ENCODE data around the gene INTS1. TPM values are rescaled to one million over a fixed set of nuclear protein-coding genes. Genes with fewer than 3 reads are reported as not detected.

INTS1 gene
- total and polyA plus RNA-seq, 2 experiments from 2014 or later: 35.1 to 111 TPM

DNA sequence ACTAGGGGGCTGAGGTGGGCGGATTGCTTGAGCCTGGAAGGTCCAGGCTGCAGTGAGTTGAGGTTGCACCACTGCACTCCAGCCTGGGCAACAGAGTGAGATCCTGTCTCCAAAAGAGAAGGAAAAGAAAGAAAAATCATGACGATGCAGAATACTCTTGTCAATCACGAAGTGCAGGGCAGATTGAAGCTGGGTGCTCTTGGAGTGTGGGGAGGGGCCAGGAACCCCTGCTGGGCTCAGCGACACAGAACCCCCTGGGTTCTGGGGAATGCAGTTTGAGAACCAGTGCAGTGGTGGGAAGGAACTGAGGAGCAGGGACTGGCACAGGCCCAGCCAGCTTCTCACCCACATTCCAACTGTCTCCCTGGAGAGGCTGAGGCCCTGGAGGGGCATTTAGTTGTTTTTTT is 10.8 kb upstream of the INTS1 start (continued):
- TF ChIP-seq, protein P1, sequence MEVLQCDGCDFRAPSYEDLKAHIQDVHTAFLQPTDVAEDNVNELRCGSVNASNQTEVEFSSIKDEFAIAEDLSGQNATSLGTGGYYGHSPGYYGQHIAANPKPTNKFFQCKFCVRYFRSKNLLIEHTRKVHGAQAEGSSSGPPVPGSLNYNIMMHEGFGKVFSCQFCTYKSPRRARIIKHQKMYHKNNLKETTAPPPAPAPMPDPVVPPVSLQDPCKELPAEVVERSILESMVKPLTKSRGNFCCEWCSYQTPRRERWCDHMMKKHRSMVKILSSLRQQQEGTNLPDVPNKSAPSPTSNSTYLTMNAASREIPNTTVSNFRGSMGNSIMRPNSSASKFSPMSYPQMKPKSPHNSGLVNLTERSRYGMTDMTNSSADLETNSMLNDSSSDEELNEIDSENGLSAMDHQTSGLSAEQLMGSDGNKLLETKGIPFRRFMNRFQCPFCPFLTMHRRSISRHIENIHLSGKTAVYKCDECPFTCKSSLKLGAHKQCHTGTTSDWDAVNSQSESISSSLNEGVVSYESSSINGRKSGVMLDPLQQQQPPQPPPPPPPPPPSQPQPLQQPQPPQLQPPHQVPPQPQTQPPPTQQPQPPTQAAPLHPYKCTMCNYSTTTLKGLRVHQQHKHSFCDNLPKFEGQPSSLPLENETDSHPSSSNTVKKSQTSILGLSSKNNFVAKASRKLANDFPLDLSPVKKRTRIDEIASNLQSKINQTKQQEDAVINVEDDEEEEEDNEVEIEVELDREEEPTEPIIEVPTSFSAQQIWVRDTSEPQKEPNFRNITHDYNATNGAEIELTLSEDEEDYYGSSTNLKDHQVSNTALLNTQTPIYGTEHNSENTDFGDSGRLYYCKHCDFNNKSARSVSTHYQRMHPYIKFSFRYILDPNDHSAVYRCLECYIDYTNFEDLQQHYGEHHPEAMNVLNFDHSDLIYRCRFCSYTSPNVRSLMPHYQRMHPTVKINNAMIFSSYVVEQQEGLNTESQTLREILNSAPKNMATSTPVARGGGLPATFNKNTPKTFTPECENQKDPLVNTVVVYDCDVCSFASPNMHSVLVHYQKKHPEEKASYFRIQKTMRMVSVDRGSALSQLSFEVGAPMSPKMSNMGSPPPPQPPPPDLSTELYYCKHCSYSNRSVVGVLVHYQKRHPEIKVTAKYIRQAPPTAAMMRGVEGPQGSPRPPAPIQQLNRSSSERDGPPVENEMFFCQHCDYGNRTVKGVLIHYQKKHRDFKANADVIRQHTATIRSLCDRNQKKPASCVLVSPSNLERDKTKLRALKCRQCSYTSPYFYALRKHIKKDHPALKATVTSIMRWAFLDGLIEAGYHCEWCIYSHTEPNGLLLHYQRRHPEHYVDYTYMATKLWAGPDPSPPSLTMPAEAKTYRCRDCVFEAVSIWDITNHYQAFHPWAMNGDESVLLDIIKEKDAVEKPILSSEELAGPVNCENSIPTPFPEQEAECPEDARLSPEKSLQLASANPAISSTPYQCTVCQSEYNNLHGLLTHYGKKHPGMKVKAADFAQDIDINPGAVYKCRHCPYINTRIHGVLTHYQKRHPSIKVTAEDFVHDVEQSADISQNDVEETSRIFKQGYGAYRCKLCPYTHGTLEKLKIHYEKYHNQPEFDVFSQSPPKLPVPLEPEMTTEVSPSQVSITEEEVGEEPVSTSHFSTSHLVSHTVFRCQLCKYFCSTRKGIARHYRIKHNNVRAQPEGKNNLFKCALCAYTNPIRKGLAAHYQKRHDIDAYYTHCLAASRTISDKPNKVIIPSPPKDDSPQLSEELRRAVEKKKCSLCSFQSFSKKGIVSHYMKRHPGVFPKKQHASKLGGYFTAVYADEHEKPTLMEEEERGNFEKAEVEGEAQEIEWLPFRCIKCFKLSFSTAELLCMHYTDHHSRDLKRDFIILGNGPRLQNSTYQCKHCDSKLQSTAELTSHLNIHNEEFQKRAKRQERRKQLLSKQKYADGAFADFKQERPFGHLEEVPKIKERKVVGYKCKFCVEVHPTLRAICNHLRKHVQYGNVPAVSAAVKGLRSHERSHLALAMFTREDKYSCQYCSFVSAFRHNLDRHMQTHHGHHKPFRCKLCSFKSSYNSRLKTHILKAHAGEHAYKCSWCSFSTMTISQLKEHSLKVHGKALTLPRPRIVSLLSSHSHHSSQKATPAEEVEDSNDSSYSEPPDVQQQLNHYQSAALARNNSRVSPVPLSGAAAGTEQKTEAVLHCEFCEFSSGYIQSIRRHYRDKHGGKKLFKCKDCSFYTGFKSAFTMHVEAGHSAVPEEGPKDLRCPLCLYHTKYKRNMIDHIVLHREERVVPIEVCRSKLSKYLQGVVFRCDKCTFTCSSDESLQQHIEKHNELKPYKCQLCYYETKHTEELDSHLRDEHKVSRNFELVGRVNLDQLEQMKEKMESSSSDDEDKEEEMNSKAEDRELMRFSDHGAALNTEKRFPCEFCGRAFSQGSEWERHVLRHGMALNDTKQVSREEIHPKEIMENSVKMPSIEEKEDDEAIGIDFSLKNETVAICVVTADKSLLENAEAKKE (CRISPR knock-in tag; IDR thresholded peaks at IDR 0.05): no peak

DNA sequence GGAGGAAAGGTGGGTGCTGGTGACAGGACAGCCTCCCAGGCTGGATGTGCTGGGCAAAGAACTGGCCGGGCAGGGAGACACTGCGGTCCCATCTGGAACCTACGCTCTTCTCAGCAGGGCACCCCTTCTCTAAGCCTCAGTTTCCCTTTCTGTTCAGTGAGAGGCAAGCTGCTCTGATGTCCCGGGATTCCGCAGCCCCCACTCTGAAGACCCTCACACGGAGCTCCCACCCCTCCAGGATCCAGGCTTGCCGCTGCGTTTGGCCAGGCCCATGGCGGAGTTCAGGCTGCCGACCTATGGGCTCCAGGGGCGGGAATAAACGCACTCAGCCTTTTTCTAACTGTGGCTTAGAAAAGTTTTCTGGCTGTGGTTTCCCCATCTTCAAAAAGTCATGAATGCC is 10.2 kb upstream of the INTS1 start:
- H3K4me1 Mint-ChIP-seq: no peaks in the 10 kb centered on the region
- TF ChIP-seq ZNF331 (CRISPR knock-in tag; IDR thresholded peaks at IDR 0.05; ENCODE audit: low read depth): no peak
- no peak for TF ChIP-seq JUNB (IDR thresholded peaks at IDR 0.05; ENCODE audit: unreplicated experiment)
- TF ChIP-seq, protein P2, sequence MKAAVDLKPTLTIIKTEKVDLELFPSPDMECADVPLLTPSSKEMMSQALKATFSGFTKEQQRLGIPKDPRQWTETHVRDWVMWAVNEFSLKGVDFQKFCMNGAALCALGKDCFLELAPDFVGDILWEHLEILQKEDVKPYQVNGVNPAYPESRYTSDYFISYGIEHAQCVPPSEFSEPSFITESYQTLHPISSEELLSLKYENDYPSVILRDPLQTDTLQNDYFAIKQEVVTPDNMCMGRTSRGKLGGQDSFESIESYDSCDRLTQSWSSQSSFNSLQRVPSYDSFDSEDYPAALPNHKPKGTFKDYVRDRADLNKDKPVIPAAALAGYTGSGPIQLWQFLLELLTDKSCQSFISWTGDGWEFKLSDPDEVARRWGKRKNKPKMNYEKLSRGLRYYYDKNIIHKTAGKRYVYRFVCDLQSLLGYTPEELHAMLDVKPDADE (IDR thresholded peaks at IDR 0.05): no peak
- TF ChIP-seq POLR2AphosphoS5 (IDR thresholded peaks at IDR 0.05; ENCODE audit: low read depth): no peak
- TF ChIP-seq STAT1 (IDR thresholded peaks at IDR 0.05; ENCODE audit: unreplicated experiment): no peak
- TF ChIP-seq, protein P3, sequence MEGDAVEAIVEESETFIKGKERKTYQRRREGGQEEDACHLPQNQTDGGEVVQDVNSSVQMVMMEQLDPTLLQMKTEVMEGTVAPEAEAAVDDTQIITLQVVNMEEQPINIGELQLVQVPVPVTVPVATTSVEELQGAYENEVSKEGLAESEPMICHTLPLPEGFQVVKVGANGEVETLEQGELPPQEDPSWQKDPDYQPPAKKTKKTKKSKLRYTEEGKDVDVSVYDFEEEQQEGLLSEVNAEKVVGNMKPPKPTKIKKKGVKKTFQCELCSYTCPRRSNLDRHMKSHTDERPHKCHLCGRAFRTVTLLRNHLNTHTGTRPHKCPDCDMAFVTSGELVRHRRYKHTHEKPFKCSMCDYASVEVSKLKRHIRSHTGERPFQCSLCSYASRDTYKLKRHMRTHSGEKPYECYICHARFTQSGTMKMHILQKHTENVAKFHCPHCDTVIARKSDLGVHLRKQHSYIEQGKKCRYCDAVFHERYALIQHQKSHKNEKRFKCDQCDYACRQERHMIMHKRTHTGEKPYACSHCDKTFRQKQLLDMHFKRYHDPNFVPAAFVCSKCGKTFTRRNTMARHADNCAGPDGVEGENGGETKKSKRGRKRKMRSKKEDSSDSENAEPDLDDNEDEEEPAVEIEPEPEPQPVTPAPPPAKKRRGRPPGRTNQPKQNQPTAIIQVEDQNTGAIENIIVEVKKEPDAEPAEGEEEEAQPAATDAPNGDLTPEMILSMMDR (conservative IDR thresholded peaks at IDR 0.05; ENCODE audit: low read depth in 2 of 2): no peak
- TF ChIP-seq EZH2 (IDR thresholded peaks at IDR 0.05; ENCODE audit: low read depth, unreplicated experiment): no peak
- TF ChIP-seq NANOG (IDR thresholded peaks at IDR 0.05; ENCODE audit: borderline replicate concordance): no peak
- TF ChIP-seq, protein P4, sequence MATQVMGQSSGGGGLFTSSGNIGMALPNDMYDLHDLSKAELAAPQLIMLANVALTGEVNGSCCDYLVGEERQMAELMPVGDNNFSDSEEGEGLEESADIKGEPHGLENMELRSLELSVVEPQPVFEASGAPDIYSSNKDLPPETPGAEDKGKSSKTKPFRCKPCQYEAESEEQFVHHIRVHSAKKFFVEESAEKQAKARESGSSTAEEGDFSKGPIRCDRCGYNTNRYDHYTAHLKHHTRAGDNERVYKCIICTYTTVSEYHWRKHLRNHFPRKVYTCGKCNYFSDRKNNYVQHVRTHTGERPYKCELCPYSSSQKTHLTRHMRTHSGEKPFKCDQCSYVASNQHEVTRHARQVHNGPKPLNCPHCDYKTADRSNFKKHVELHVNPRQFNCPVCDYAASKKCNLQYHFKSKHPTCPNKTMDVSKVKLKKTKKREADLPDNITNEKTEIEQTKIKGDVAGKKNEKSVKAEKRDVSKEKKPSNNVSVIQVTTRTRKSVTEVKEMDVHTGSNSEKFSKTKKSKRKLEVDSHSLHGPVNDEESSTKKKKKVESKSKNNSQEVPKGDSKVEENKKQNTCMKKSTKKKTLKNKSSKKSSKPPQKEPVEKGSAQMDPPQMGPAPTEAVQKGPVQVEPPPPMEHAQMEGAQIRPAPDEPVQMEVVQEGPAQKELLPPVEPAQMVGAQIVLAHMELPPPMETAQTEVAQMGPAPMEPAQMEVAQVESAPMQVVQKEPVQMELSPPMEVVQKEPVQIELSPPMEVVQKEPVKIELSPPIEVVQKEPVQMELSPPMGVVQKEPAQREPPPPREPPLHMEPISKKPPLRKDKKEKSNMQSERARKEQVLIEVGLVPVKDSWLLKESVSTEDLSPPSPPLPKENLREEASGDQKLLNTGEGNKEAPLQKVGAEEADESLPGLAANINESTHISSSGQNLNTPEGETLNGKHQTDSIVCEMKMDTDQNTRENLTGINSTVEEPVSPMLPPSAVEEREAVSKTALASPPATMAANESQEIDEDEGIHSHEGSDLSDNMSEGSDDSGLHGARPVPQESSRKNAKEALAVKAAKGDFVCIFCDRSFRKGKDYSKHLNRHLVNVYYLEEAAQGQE (IDR thresholded peaks at IDR 0.05; ENCODE audit: unreplicated experiment): no peak
- TF ChIP-seq CREB1 (CRISPR knock-in tag; IDR thresholded peaks at IDR 0.05; ENCODE audit: low read depth): no peak

More for the DNA sequence above, 10.2 kb upstream of the INTS1 start:
- no peaks in the 10 kb centered on the region for H3K27me3 ChIP-seq (ENCODE audit: insufficient read depth)
- H3K4me3 ChIP-seq: no peak overlapping the region
- no peaks in the 10 kb centered on the region for H3K36me3 ChIP-seq (ENCODE audit: insufficient read depth)
- no peaks in the 10 kb centered on the region for H3F3A ChIP-seq (replicated peaks; ENCODE audit: low read depth)
- H3K4me1 ChIP-seq (ENCODE audit: insufficient read depth): no peaks in the 10 kb centered on the region
- DNase-seq (ENCODE audit: low spot score) (no peak), ATAC-seq (no peak)
- Mint-ChIP-seq H3K4me3 (no peak overlapping the region), H3K27ac (no peak overlapping the region), H3K27me3 (ENCODE audit: insufficient read depth, low read depth, poor library complexity) (peaks cover 7% of the 10 kb centered on the region), H3K36me3 (ENCODE audit: low read depth) (no peaks in the 10 kb centered on the region), H3K9me3 (peaks cover 5% of the 10 kb centered on the region; the same call in 1 of the 3 replicates)
- H3K4me2 ChIP-seq: no peak overlapping the region
- H2AFZ ChIP-seq: no peak overlapping the region
- no peaks in the 10 kb centered on the region for H3K79me2 ChIP-seq (replicated peaks; ENCODE audit: insufficient read depth)
- no peak overlapping the region for H3K27ac ChIP-seq (ENCODE audit: low read depth)
- H4K20me1 ChIP-seq (replicated peaks; ENCODE audit: insufficient read depth): no peaks in the 10 kb centered on the region
- H3K9me2 ChIP-seq (ENCODE audit: insufficient read depth): no peaks in the 10 kb centered on the region

Data from GM23338 (cell line).